ENCODE data around the gene DOCK9.

DOCK9 gene

GRCh38 chr13:98919566-98919965, 58.3 kb downstream of the DOCK9 start:
- TF ChIP-seq CTCF (IDR thresholded peaks at IDR 0.05; ENCODE audit: low read depth, low read length) = no peak
- no peak overlapping the region for H3K4me3 ChIP-seq (ENCODE audit: low read depth, low read length)

GRCh38 chr13:98918771-98919170, 59.1 kb downstream of the DOCK9 start:
- no peak for TF ChIP-seq CTCF (IDR thresholded peaks at IDR 0.05; ENCODE audit: low read depth, low read length)
- no peak overlapping the region for H3K4me3 ChIP-seq (ENCODE audit: low read depth, low read length)

GRCh38 chr13:98917116-98917515, 60.7 kb downstream of the DOCK9 start:
- no peak for TF ChIP-seq CTCF (IDR thresholded peaks at IDR 0.05; ENCODE audit: low read depth, low read length)

GRCh38 chr13:98916403-98916802, 61.5 kb downstream of the DOCK9 start:
- H3K4me3 ChIP-seq (ENCODE audit: low read depth, low read length) = no peak overlapping the region
- TF ChIP-seq CTCF (IDR thresholded peaks at IDR 0.05; ENCODE audit: low read depth, low read length) = no peak

More at GRCh38 chr13:98917116-98917515, 60.7 kb downstream of the DOCK9 start:
- H3K4me3 ChIP-seq (ENCODE audit: low read depth, low read length) = no peak overlapping the region

DNA sequence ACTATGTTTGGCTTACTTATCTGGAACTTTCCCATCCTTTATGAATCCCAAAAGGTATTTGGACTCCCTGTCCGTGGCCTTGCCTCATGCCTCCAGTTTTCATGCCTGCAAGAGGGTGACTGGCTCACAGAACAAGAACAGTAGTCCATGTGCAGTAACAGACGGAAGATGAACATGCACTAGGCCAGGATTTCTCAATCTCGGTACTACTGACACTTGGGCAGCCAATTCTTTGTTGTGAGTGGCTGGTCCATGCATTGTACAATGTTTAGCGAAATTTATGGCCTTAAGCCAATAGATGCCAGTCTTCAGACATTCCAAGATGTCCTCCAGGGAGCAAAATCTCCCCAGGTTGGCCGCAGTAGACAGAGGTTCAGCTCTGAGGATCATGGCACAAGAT, 61.9 kb downstream of the DOCK9 start:
- no peak for TF ChIP-seq CTCF (IDR thresholded peaks at IDR 0.05; ENCODE audit: low read depth, low read length)
- H3K4me3 ChIP-seq (ENCODE audit: low read depth, low read length) = no peak overlapping the region

GRCh38 chr13:98915563-98915962, 62.3 kb downstream of the DOCK9 start:
- TF ChIP-seq CTCF (IDR thresholded peaks at IDR 0.05; ENCODE audit: low read depth, low read length) = no peak
- no peak overlapping the region for H3K4me3 ChIP-seq (ENCODE audit: low read depth, low read length)

GRCh38 chr13:98913741-98914140, 64.1 kb downstream of the DOCK9 start:
- no peak overlapping the region for H3K4me3 ChIP-seq (ENCODE audit: low read depth, low read length)
- no peak for TF ChIP-seq CTCF (IDR thresholded peaks at IDR 0.05; ENCODE audit: low read depth, low read length)

All from WI38 (cell line).